Measurements from ENCODE around the gene CRYGB. TPM values are rescaled to one million over a fixed set of nuclear protein-coding genes. Genes with fewer than 3 reads are reported as not detected.
"Not testable (repeated sequence)": the region's sequence is repeated elsewhere in the genome, so short reads cannot be mapped to it uniquely, and the experiment has no call there.

CRYGB gene
- total RNA-seq, 2 experiments from 2014 or later: not detected

GRCh38 chr2:208118918-208119317 lies 27.0 kb downstream of the CRYGB start:
- Histone ChIP-seq H3K4me1 (ENCODE audit: insufficient read depth, low read length, poor library complexity, severe bottlenecking) (no peaks in the 10 kb centered on the region), H3K9me2 (ENCODE audit: insufficient read depth, low read length) (no peaks in the 10 kb centered on the region), H3K79me2 (ENCODE audit: insufficient read depth, low read depth, low read length) (no peaks in the 10 kb centered on the region), H3K4me2 (ENCODE audit: low read length) (no peak overlapping the region), H3K4me3 (ENCODE audit: low read depth, low read length, poor library complexity, severe bottlenecking) (no peak overlapping the region), H4K20me1 (ENCODE audit: insufficient read depth, low read length) (no peaks in the 10 kb centered on the region), H2AFZ (ENCODE audit: low read length) (no peak overlapping the region), H3K9me3 (ENCODE audit: low read length) (no peaks in the 10 kb centered on the region), H3K27ac (ENCODE audit: low read depth, low read length, poor library complexity, severe bottlenecking) (no peak overlapping the region), H3K36me3 (ENCODE audit: insufficient read depth, low read length) (no peaks in the 10 kb centered on the region)
- TF ChIP-seq EZH2phosphoT487 (IDR thresholded peaks at IDR 0.05; ENCODE audit: borderline replicate concordance, low read depth, low read length): no peak
- TF ChIP-seq, protein P1, sequence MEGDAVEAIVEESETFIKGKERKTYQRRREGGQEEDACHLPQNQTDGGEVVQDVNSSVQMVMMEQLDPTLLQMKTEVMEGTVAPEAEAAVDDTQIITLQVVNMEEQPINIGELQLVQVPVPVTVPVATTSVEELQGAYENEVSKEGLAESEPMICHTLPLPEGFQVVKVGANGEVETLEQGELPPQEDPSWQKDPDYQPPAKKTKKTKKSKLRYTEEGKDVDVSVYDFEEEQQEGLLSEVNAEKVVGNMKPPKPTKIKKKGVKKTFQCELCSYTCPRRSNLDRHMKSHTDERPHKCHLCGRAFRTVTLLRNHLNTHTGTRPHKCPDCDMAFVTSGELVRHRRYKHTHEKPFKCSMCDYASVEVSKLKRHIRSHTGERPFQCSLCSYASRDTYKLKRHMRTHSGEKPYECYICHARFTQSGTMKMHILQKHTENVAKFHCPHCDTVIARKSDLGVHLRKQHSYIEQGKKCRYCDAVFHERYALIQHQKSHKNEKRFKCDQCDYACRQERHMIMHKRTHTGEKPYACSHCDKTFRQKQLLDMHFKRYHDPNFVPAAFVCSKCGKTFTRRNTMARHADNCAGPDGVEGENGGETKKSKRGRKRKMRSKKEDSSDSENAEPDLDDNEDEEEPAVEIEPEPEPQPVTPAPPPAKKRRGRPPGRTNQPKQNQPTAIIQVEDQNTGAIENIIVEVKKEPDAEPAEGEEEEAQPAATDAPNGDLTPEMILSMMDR (conservative IDR thresholded peaks at IDR 0.05; ENCODE audit: low read length): no peak
- POLR2A ChIA-PET: no interaction called here
- intact Hi-C loops (cut with micrococcal nuclease; ENCODE audit: unreplicated experiment): no loop called here
- DNase-seq (ENCODE audit: low spot score): no peak
- no TSS peak for BruUV-seq (replicated peaks)
- CTCF ChIA-PET (ENCODE audit: unreplicated experiment): no interaction called here

DNA sequence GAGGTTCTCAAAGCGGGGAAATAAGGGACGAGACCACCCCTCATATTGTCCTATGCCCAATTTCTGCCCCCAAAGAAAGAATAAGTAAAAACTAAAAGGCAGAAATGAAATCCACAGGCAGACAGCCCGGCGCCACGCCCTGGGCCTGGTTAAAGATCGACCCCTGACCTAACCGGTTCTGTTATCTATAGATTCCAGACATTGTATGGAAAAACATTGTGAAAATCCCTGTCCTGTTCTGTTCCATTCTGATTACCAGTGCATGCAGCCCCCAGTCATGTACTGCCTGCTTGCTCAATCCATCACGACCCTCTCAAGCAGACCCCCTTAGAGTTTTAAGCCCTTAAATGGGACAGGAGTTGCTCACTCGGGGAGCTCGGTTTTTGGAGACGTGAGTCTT lies 28.6 kb downstream of the CRYGB start:
- H3K36me3 ChIP-seq (ENCODE audit: insufficient read depth, low read length); H3K4me3 ChIP-seq (ENCODE audit: low read depth, low read length, poor library complexity, severe bottlenecking); H3K9me3 ChIP-seq (ENCODE audit: low read length); BruUV-seq (replicated peaks); H3K9me2 ChIP-seq (ENCODE audit: insufficient read depth, low read length); intact Hi-C loops (cut with micrococcal nuclease; ENCODE audit: unreplicated experiment); H2AFZ ChIP-seq (ENCODE audit: low read length); H3K4me2 ChIP-seq (ENCODE audit: low read length); H3K4me1 ChIP-seq (ENCODE audit: insufficient read depth, low read length, poor library complexity, severe bottlenecking); DNase-seq (ENCODE audit: low spot score); H3K27ac ChIP-seq (ENCODE audit: low read depth, low read length, poor library complexity, severe bottlenecking); POLR2A ChIA-PET; H3K79me2 ChIP-seq (ENCODE audit: insufficient read depth, low read depth, low read length); H4K20me1 ChIP-seq (ENCODE audit: insufficient read depth, low read length); CTCF ChIA-PET (ENCODE audit: unreplicated experiment): not testable (repeated sequence)

DNA sequence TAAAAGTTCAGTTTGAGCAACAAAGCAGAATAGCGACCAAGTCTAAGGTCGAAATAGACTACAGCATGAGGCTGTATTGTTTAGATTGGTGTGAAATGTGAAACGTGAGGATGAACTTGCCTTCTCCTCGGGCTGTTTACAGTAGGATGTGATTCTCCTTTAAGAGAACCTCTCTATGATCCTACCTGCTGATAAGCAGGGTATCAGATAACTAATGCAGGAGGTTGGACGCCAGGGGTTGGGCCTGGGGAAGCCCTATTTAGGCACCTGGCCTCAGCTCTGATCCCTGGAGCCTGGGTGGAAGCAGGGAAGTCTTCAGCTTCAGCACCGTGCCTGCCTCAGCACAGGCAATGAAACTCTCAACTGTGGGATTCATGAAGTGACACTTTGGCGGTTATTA lies 33.0 kb downstream of the CRYGB start:
- Histone ChIP-seq H4K20me1 (ENCODE audit: insufficient read depth, low read length) (no peaks in the 10 kb centered on the region), H3K36me3 (ENCODE audit: insufficient read depth, low read length) (no peaks in the 10 kb centered on the region), H3K79me2 (ENCODE audit: insufficient read depth, low read depth, low read length) (no peaks in the 10 kb centered on the region), H3K4me2 (ENCODE audit: low read length) (no peak overlapping the region), H3K9me2 (ENCODE audit: insufficient read depth, low read length) (no peaks in the 10 kb centered on the region), H3K9me3 (ENCODE audit: low read length) (no peaks in the 10 kb centered on the region), H2AFZ (ENCODE audit: low read length) (no peak overlapping the region), H3K27ac (ENCODE audit: low read depth, low read length, poor library complexity, severe bottlenecking) (no peak overlapping the region), H3K4me1 (ENCODE audit: insufficient read depth, low read length, poor library complexity, severe bottlenecking) (no peaks in the 10 kb centered on the region), H3K4me3 (ENCODE audit: low read depth, low read length, poor library complexity, severe bottlenecking) (no peak overlapping the region)
- CTCF ChIA-PET (ENCODE audit: unreplicated experiment): no interaction called here
- no TSS peak for BruUV-seq (replicated peaks)
- intact Hi-C loops (cut with micrococcal nuclease; ENCODE audit: unreplicated experiment): no loop called here
- DNase-seq (ENCODE audit: low spot score): no peak
- POLR2A ChIA-PET: no interaction called here
- TF ChIP-seq, protein P1 (conservative IDR thresholded peaks at IDR 0.05; ENCODE audit: low read length): no peak
- TF ChIP-seq EZH2phosphoT487 (IDR thresholded peaks at IDR 0.05; ENCODE audit: borderline replicate concordance, low read depth, low read length): no peak

GRCh38 chr2:208112273-208112745 lies 33.6 kb downstream of the CRYGB start:
- intact Hi-C loops (cut with micrococcal nuclease; ENCODE audit: unreplicated experiment); POLR2A ChIA-PET; DNase-seq (ENCODE audit: low spot score); H3K9me2 ChIP-seq (ENCODE audit: insufficient read depth, low read length); BruUV-seq (replicated peaks); H3K79me2 ChIP-seq (ENCODE audit: insufficient read depth, low read depth, low read length); H3K36me3 ChIP-seq (ENCODE audit: insufficient read depth, low read length); H4K20me1 ChIP-seq (ENCODE audit: insufficient read depth, low read length); H3K27ac ChIP-seq (ENCODE audit: low read depth, low read length, poor library complexity, severe bottlenecking); CTCF ChIA-PET (ENCODE audit: unreplicated experiment); H2AFZ ChIP-seq (ENCODE audit: low read length); H3K4me1 ChIP-seq (ENCODE audit: insufficient read depth, low read length, poor library complexity, severe bottlenecking); H3K4me2 ChIP-seq (ENCODE audit: low read length); H3K4me3 ChIP-seq (ENCODE audit: low read depth, low read length, poor library complexity, severe bottlenecking); H3K9me3 ChIP-seq (ENCODE audit: low read length): not testable (repeated sequence)

Measured in OCI-LY7 (cell line).